ENCODE results near the gene HIPK4. TPM values are rescaled to one million over a fixed set of nuclear protein-coding genes. Genes with fewer than 3 reads are reported as not detected.
A peak's percentile ranks its signal among the peaks of the same experiment; 100 is the strongest.

HIPK4 gene
- total and polyA plus RNA-seq, 2 experiments from 2014 or later: 0.21 to 0.52 TPM

GRCh38 chr19:40367577-40368434, 22.2 kb downstream of the HIPK4 start (continued):
- TF ChIP-seq, protein P1, sequence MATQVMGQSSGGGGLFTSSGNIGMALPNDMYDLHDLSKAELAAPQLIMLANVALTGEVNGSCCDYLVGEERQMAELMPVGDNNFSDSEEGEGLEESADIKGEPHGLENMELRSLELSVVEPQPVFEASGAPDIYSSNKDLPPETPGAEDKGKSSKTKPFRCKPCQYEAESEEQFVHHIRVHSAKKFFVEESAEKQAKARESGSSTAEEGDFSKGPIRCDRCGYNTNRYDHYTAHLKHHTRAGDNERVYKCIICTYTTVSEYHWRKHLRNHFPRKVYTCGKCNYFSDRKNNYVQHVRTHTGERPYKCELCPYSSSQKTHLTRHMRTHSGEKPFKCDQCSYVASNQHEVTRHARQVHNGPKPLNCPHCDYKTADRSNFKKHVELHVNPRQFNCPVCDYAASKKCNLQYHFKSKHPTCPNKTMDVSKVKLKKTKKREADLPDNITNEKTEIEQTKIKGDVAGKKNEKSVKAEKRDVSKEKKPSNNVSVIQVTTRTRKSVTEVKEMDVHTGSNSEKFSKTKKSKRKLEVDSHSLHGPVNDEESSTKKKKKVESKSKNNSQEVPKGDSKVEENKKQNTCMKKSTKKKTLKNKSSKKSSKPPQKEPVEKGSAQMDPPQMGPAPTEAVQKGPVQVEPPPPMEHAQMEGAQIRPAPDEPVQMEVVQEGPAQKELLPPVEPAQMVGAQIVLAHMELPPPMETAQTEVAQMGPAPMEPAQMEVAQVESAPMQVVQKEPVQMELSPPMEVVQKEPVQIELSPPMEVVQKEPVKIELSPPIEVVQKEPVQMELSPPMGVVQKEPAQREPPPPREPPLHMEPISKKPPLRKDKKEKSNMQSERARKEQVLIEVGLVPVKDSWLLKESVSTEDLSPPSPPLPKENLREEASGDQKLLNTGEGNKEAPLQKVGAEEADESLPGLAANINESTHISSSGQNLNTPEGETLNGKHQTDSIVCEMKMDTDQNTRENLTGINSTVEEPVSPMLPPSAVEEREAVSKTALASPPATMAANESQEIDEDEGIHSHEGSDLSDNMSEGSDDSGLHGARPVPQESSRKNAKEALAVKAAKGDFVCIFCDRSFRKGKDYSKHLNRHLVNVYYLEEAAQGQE (IDR thresholded peaks at IDR 0.05; ENCODE audit: unreplicated experiment): no peak
- TF ChIP-seq POLR2AphosphoS5 (IDR thresholded peaks at IDR 0.05; ENCODE audit: low read depth): no peak

GRCh38 chr19:40366697-40367561, 23.1 kb downstream of the HIPK4 start:
- Histone ChIP-seq H3K79me2 (replicated peaks; ENCODE audit: insufficient read depth) (peaks cover 7% of the 10 kb centered on the region; the same call in 1 of the 2 replicates), H3K4me2 (peak overlapping the region; percentile 80), H2AFZ (0 out of 2 replicates have a peak overlapping the region, but pooled peaks have one; percentile 56), H3F3A (replicated peaks; ENCODE audit: low read depth) (no peaks in the 10 kb centered on the region), H4K20me1 (replicated peaks; ENCODE audit: insufficient read depth) (peaks cover 6% of the 10 kb centered on the region; the same call in 1 of the 2 replicates), H3K36me3 (ENCODE audit: insufficient read depth) (no peaks in the 10 kb centered on the region), H3K4me3 (peak overlapping the region; percentile 77), H3K9me2 (ENCODE audit: insufficient read depth) (no peaks in the 10 kb centered on the region), H3K27ac (ENCODE audit: low read depth) (0 out of 2 replicates have a peak overlapping the region, but pooled peaks have one; percentile 53), H3K27me3 (ENCODE audit: insufficient read depth) (no peaks in the 10 kb centered on the region), H3K4me1 (ENCODE audit: insufficient read depth) (peaks cover 20% of the 10 kb centered on the region)
- Mint-ChIP-seq H3K27ac (peak overlapping the region; percentile 90), H3K9me3 (no peaks in the 10 kb centered on the region), H3K4me1 (peaks cover 18% of the 10 kb centered on the region), H3K36me3 (ENCODE audit: low read depth) (peaks cover 36% of the 10 kb centered on the region), H3K27me3 (ENCODE audit: insufficient read depth, low read depth, poor library complexity) (peaks cover 9% of the 10 kb centered on the region), H3K4me3 (peak overlapping the region; percentile 87)
- ATAC-seq (peak; percentile 76), DNase-seq (ENCODE audit: low spot score) (peak; percentile 81)
- TF ChIP-seq CTCF (conservative IDR thresholded peaks at IDR 0.05; ENCODE audit: low read depth in 2 of 2) (peak; percentile 28 to 48), NANOG (IDR thresholded peaks at IDR 0.05; ENCODE audit: borderline replicate concordance) (no peak), JUNB (IDR thresholded peaks at IDR 0.05; ENCODE audit: unreplicated experiment) (no peak), POLR2AphosphoS5 (IDR thresholded peaks at IDR 0.05; ENCODE audit: low read depth) (no peak; the same call in 1 of the 2 replicates), CREB1 (CRISPR knock-in tag; IDR thresholded peaks at IDR 0.05; ENCODE audit: low read depth) (no peak)
- TF ChIP-seq, protein P1 (IDR thresholded peaks at IDR 0.05; ENCODE audit: unreplicated experiment): no peak
